ENCODE results near the gene RAB6D. TPM values are rescaled to one million over a fixed set of nuclear protein-coding genes. Genes with fewer than 3 reads are reported as not detected.

The RAB6D gene
- total RNA-seq, 1 experiment from 2014 or later, result not detected

GRCh38 chr2:131408778-131409177, 44.8 kb upstream of the RAB6D start:
- Mint-ChIP-seq H3K36me3 (ENCODE audit: insufficient read depth in 1 of 3, low read depth in 3 of 3) (no peaks in the 10 kb centered on the region; a peak in 1 of 7 replicates), H3K27ac (no peak overlapping the region), H3K27me3 (ENCODE audit: low read depth) (no peaks in the 10 kb centered on the region; the same call in 1 of the 2 replicates), H3K9me3 (no peaks in the 10 kb centered on the region; a peak in 1 of 5 replicates), H3K4me1 (peaks cover 5 to 8% of the 10 kb centered on the region in 2 experiments), H3K4me3 (no peak overlapping the region)
- Histone ChIP-seq H3K14ac (ENCODE audit: insufficient read depth, low read length) (no peak overlapping the region), H4K8ac (replicated peaks; ENCODE audit: insufficient read length, low read depth, low read length) (no peak overlapping the region), H2AK5ac (ENCODE audit: insufficient read length, low read length) (no peak overlapping the region), H2BK5ac (ENCODE audit: insufficient read length, low read length) (no peak overlapping the region), H4K91ac (ENCODE audit: insufficient read length, low read depth, low read length) (no peak overlapping the region), H3K9ac (ENCODE audit: extremely low read depth, insufficient read length, low read length) (no peak overlapping the region), H2AFZ (ENCODE audit: low read length) (no peak overlapping the region), H3K27me3 (ENCODE audit: insufficient read depth, low read length) (no peaks in the 10 kb centered on the region), H2BK20ac (ENCODE audit: low read depth, low read length, poor library complexity, severe bottlenecking) (no peak overlapping the region), H3K4me1 (ENCODE audit: insufficient read depth, low read length) (no peaks in the 10 kb centered on the region), H3K4ac (ENCODE audit: low read depth, low read length) (no peak overlapping the region), H4K20me1 (ENCODE audit: control insufficient read depth, insufficient read depth, insufficient read length) (no peaks in the 10 kb centered on the region), H3K23ac (ENCODE audit: insufficient read length, low read depth, low read length) (no peak overlapping the region), H3K56ac (ENCODE audit: insufficient read length, low read depth, low read length) (no peak overlapping the region), H2BK12ac (ENCODE audit: insufficient read length, low read depth, low read length) (no peak overlapping the region), H3K27ac (ENCODE audit: insufficient read length, low read depth, low read length) (no peak overlapping the region), H3K79me2 (ENCODE audit: insufficient read depth, low read length) (no peaks in the 10 kb centered on the region), H2BK15ac (ENCODE audit: low read depth, low read length) (no peak overlapping the region), H3K4me2 (ENCODE audit: insufficient read depth, insufficient read length, low read length) (no peak overlapping the region), H3K9me3 (ENCODE audit: control insufficient read depth, low read depth, low read length) (no peaks in the 10 kb centered on the region), H3K18ac (ENCODE audit: insufficient read length, low read depth, low read length) (no peak overlapping the region), H2BK120ac (ENCODE audit: low read depth, low read length, poor library complexity, severe bottlenecking) (no peak overlapping the region), H4K5ac (ENCODE audit: insufficient read length, low read depth, low read length) (no peak overlapping the region), H3K79me1 (ENCODE audit: insufficient read depth, low read depth, low read length, poor library complexity, severe bottlenecking) (no peaks in the 10 kb centered on the region), H3K23me2 (ENCODE audit: insufficient read length, low read depth, low read length, poor library complexity, severe bottlenecking) (no peaks in the 10 kb centered on the region), H3T11ph (ENCODE audit: low read length) (no peak overlapping the region)
- no peak for TF ChIP-seq CTCF (conservative IDR thresholded peaks at IDR 0.05)
- no peak for DNase-seq

All from H9 (cell line).